ENCODE measurements around the gene ZNF547.

GRCh38 chr19:57317503-57317902, 45.8 kb upstream of the ZNF547 start:
- TF ChIP-seq CTCF (conservative IDR thresholded peaks at IDR 0.05; ENCODE audit: low read depth, low read length) (no peak), EZH2 (IDR thresholded peaks at IDR 0.05; ENCODE audit: borderline replicate concordance, low read depth, low read length, poor library complexity, severe bottlenecking) (no peak)
